Measurements from ENCODE around the gene IGF1R.

The IGF1R gene

GRCh38 chr15:98950248-98950647 lies 301.9 kb downstream of the IGF1R start:
- peaks cover 5 to 38% of the 10 kb centered on the region in 2 donors for H3K36me3 ChIP-seq (ENCODE audit: control insufficient read depth in 1 of 2, insufficient read depth in 2 of 2, low read length in 2 of 2)
- H3K9me3 ChIP-seq (ENCODE audit: control insufficient read depth in 1 of 2, low read length in 2 of 2): no peaks in the 10 kb centered on the region
- no peak overlapping the region for H3K9ac ChIP-seq (ENCODE audit: low read depth in 1 of 2, low read length in 2 of 2)
- H3K4me3 ChIP-seq (ENCODE audit: low read depth in 1 of 2, low read length in 2 of 2): no peak overlapping the region
- no peaks in the 10 kb centered on the region for H3K27me3 ChIP-seq (ENCODE audit: control insufficient read depth in 1 of 2, insufficient read depth in 2 of 2, low read length in 2 of 2)
- no peak overlapping the region for H3K27ac ChIP-seq (ENCODE audit: low read depth, low read length)
- peaks cover 0 to 9% of the 10 kb centered on the region in 2 donors for H3K4me1 ChIP-seq (ENCODE audit: control insufficient read depth in 1 of 2, insufficient read depth in 2 of 2, low read length in 2 of 2)

GRCh38 chr15:98951004-98951403 lies 302.7 kb downstream of the IGF1R start:
- Histone ChIP-seq H3K27me3 (ENCODE audit: control insufficient read depth in 1 of 2, insufficient read depth in 2 of 2, low read length in 2 of 2) (no peaks in the 10 kb centered on the region), H3K9me3 (ENCODE audit: control insufficient read depth in 1 of 2, low read length in 2 of 2) (no peaks in the 10 kb centered on the region), H3K4me1 (ENCODE audit: control insufficient read depth in 1 of 2, insufficient read depth in 2 of 2, low read length in 2 of 2) (peaks cover 0 to 9% of the 10 kb centered on the region in 2 donors), H3K36me3 (ENCODE audit: control insufficient read depth in 1 of 2, insufficient read depth in 2 of 2, low read length in 2 of 2) (peaks cover 5 to 33% of the 10 kb centered on the region in 2 donors), H3K27ac (ENCODE audit: low read depth, low read length) (no peak overlapping the region), H3K4me3 (ENCODE audit: low read depth in 1 of 2, low read length in 2 of 2) (no peak overlapping the region), H3K9ac (ENCODE audit: low read depth in 1 of 2, low read length in 2 of 2) (no peak overlapping the region)

GRCh38 chr15:98951493-98952320 lies 303.4 kb downstream of the IGF1R start:
- H3K4me3 ChIP-seq (ENCODE audit: low read depth in 1 of 2, low read length in 2 of 2): no peak overlapping the region
- no peaks in the 10 kb centered on the region for H3K27me3 ChIP-seq (ENCODE audit: control insufficient read depth in 1 of 2, insufficient read depth in 2 of 2, low read length in 2 of 2)
- no peak overlapping the region for H3K27ac ChIP-seq (ENCODE audit: low read depth, low read length)
- H3K36me3 ChIP-seq (ENCODE audit: control insufficient read depth in 1 of 2, insufficient read depth in 2 of 2, low read length in 2 of 2): peaks cover 5 to 35% of the 10 kb centered on the region in 2 donors
- peaks cover 0 to 4% of the 10 kb centered on the region in 2 donors for H3K4me1 ChIP-seq (ENCODE audit: control insufficient read depth in 1 of 2, insufficient read depth in 2 of 2, low read length in 2 of 2)
- H3K9me3 ChIP-seq (ENCODE audit: control insufficient read depth in 1 of 2, low read length in 2 of 2): no peaks in the 10 kb centered on the region
- H3K9ac ChIP-seq (ENCODE audit: low read depth in 1 of 2, low read length in 2 of 2): no peak overlapping the region

- Histone ChIP-seq H3K27ac (ENCODE audit: low read depth, low read length) (no peak overlapping the region), H3K27me3 (ENCODE audit: control insufficient read depth in 1 of 2, insufficient read depth in 2 of 2, low read length in 2 of 2) (no peaks in the 10 kb centered on the region), H3K9me3 (ENCODE audit: control insufficient read depth in 1 of 2, low read length in 2 of 2) (no peaks in the 10 kb centered on the region), H3K4me3 (ENCODE audit: low read depth in 1 of 2, low read length in 2 of 2) (no peak overlapping the region), H3K9ac (ENCODE audit: low read depth in 1 of 2, low read length in 2 of 2) (no peak overlapping the region), H3K4me1 (ENCODE audit: control insufficient read depth in 1 of 2, insufficient read depth in 2 of 2, low read length in 2 of 2) (peaks cover 0 to 4% of the 10 kb centered on the region in 2 donors), H3K36me3 (ENCODE audit: control insufficient read depth in 1 of 2, insufficient read depth in 2 of 2, low read length in 2 of 2) (peaks cover 5 to 41% of the 10 kb centered on the region in 2 donors)
These were observed 304.1 kb downstream of the IGF1R start for GRCh38 chr15:98952381-98952803.

DNA sequence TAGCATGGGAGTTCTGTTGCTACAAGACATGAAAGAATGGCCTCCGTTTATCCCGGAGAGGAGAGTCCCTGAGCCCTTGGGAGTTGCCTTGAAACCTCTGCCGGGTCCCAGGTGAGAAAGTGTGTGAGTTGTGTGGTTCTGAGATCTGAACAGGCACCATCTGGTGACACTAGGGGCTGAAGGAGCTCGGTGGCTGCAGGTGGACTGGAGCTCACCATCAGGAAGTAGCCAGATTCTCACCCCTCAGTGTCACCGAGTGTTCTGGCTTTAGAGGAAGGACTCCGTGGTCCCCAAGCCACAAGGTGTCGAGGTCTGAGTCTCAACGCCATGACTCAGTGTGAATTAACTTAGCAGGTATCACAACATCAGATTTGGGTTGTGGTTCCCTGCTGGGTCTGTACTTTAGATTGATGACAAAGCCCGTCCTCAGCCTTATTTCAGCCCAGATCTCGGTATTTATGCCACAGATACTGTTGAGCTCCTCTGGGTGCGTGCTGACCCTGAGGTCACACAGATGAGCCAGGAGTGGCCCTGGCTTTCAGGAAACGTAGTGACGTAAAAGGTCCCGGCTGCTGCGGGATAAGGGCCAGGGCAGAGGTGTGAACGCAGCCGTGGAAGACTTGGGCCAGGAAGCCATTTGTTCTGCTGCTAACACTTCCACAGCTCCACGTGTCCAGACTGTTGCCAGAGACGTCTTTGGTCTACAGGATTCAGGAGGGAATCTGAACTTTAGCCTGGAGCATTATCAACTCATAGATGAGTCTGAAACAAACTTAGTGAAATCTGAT lies 304.9 kb downstream of the IGF1R start:
- H3K9ac ChIP-seq (ENCODE audit: low read depth in 1 of 2, low read length in 2 of 2): no peak overlapping the region

GRCh38 chr15:98953968-98954367 lies 305.6 kb downstream of the IGF1R start:
- no peak overlapping the region for H3K27ac ChIP-seq (ENCODE audit: low read depth, low read length)
- H3K36me3 ChIP-seq (ENCODE audit: control insufficient read depth in 1 of 2, insufficient read depth in 2 of 2, low read length in 2 of 2): peaks cover 6 to 43% of the 10 kb centered on the region in 2 donors
- peaks cover 0 to 4% of the 10 kb centered on the region in 2 donors for H3K4me1 ChIP-seq (ENCODE audit: control insufficient read depth in 1 of 2, insufficient read depth in 2 of 2, low read length in 2 of 2)
- no peak overlapping the region for H3K4me3 ChIP-seq (ENCODE audit: low read depth in 1 of 2, low read length in 2 of 2)
- no peak overlapping the region for H3K9ac ChIP-seq (ENCODE audit: low read depth in 1 of 2, low read length in 2 of 2)
- H3K9me3 ChIP-seq (ENCODE audit: control insufficient read depth in 1 of 2, low read length in 2 of 2): no peaks in the 10 kb centered on the region
- H3K27me3 ChIP-seq (ENCODE audit: control insufficient read depth in 1 of 2, insufficient read depth in 2 of 2, low read length in 2 of 2): no peaks in the 10 kb centered on the region

More for the DNA sequence above, 304.9 kb downstream of the IGF1R start:
- Histone ChIP-seq H3K4me3 (ENCODE audit: low read depth in 1 of 2, low read length in 2 of 2) (no peak overlapping the region), H3K4me1 (ENCODE audit: control insufficient read depth in 1 of 2, insufficient read depth in 2 of 2, low read length in 2 of 2) (peaks cover 0 to 4% of the 10 kb centered on the region in 2 donors), H3K9me3 (ENCODE audit: control insufficient read depth in 1 of 2, low read length in 2 of 2) (no peaks in the 10 kb centered on the region), H3K27ac (ENCODE audit: low read depth, low read length) (no peak overlapping the region), H3K27me3 (ENCODE audit: control insufficient read depth in 1 of 2, insufficient read depth in 2 of 2, low read length in 2 of 2) (no peaks in the 10 kb centered on the region), H3K36me3 (ENCODE audit: control insufficient read depth in 1 of 2, insufficient read depth in 2 of 2, low read length in 2 of 2) (peaks cover 10 to 48% of the 10 kb centered on the region in 2 donors)

GRCh38 chr15:98954411-98954810 lies 306.1 kb downstream of the IGF1R start:
- Histone ChIP-seq H3K9ac (ENCODE audit: low read depth in 1 of 2, low read length in 2 of 2) (no peak overlapping the region), H3K4me1 (ENCODE audit: control insufficient read depth in 1 of 2, insufficient read depth in 2 of 2, low read length in 2 of 2) (peaks cover 0 to 4% of the 10 kb centered on the region in 2 donors)

GRCh38 chr15:98955331-98955730 lies 307.0 kb downstream of the IGF1R start:
- Histone ChIP-seq H3K27ac (ENCODE audit: low read depth, low read length) (no peak overlapping the region), H3K4me1 (ENCODE audit: control insufficient read depth in 1 of 2, insufficient read depth in 2 of 2, low read length in 2 of 2) (peaks cover 0 to 4% of the 10 kb centered on the region in 2 donors), H3K9me3 (ENCODE audit: control insufficient read depth in 1 of 2, low read length in 2 of 2) (no peaks in the 10 kb centered on the region), H3K9ac (ENCODE audit: low read depth in 1 of 2, low read length in 2 of 2) (no peak overlapping the region), H3K27me3 (ENCODE audit: control insufficient read depth in 1 of 2, insufficient read depth in 2 of 2, low read length in 2 of 2) (no peaks in the 10 kb centered on the region), H3K36me3 (ENCODE audit: control insufficient read depth in 1 of 2, insufficient read depth in 2 of 2, low read length in 2 of 2) (peaks cover 5 to 39% of the 10 kb centered on the region in 2 donors), H3K4me3 (ENCODE audit: low read depth in 1 of 2, low read length in 2 of 2) (no peak overlapping the region)

More at GRCh38 chr15:98954411-98954810, 306.1 kb downstream of the IGF1R start:
- Histone ChIP-seq H3K27me3 (ENCODE audit: control insufficient read depth in 1 of 2, insufficient read depth in 2 of 2, low read length in 2 of 2) (no peaks in the 10 kb centered on the region), H3K9me3 (ENCODE audit: control insufficient read depth in 1 of 2, low read length in 2 of 2) (no peaks in the 10 kb centered on the region), H3K27ac (ENCODE audit: low read depth, low read length) (no peak overlapping the region), H3K36me3 (ENCODE audit: control insufficient read depth in 1 of 2, insufficient read depth in 2 of 2, low read length in 2 of 2) (peaks cover 5 to 45% of the 10 kb centered on the region in 2 donors), H3K4me3 (ENCODE audit: low read depth in 1 of 2, low read length in 2 of 2) (no peak overlapping the region)

DNA sequence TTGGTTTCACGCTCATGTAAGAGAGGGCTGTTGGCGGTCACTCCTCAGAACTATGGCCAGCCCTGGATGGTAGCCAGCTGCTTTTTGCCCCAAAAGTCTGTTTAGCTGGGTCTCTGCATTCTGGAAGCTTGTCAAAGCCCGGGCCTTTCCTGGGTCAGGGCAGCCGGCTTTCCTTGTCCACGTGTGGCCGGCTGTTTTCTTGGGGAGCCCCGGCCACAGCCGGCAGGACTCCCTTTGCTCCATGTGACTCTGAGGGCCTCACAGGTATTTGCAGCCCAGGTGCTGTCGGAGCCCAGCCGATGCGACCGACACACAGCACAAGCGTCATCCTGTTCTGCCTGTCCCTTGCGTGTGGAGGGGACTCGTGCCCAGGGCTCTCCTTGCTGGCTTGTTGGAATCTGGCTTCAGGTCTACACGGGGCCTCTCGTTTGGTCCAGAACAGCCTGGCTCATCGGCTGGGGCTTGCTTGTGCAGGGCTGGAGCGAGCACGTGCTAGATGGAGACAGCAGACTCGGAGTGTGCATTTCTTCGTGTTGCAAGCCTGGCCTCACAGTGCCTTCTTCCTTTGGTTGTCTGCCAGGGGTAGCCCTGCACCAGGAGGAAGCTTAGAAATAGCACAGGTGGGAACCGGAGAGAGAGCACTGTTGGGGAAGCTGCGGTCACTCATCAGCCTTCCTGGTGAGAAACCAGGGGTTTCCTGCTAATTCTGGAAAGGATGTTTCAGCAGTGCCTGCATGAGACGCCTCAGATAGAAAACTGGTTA lies 307.8 kb downstream of the IGF1R start:
- H3K9ac ChIP-seq (ENCODE audit: low read depth in 1 of 2, low read length in 2 of 2): no peak overlapping the region
- H3K36me3 ChIP-seq (ENCODE audit: control insufficient read depth in 1 of 2, insufficient read depth in 2 of 2, low read length in 2 of 2): peaks cover 8 to 39% of the 10 kb centered on the region in 2 donors
- H3K4me1 ChIP-seq (ENCODE audit: control insufficient read depth in 1 of 2, insufficient read depth in 2 of 2, low read length in 2 of 2): peaks cover 0 to 4% of the 10 kb centered on the region in 2 donors
- H3K27ac ChIP-seq (ENCODE audit: low read depth, low read length): no peak overlapping the region
- H3K4me3 ChIP-seq (ENCODE audit: low read depth in 1 of 2, low read length in 2 of 2): no peak overlapping the region
- H3K9me3 ChIP-seq (ENCODE audit: control insufficient read depth in 1 of 2, low read length in 2 of 2): peaks cover 0 to 2% of the 10 kb centered on the region in 2 donors
- H3K27me3 ChIP-seq (ENCODE audit: control insufficient read depth in 1 of 2, insufficient read depth in 2 of 2, low read length in 2 of 2): no peaks in the 10 kb centered on the region
